H1 (cell line): ENCODE data around the gene TXNRD2. TPM values are rescaled to one million over a fixed set of nuclear protein-coding genes. Genes with fewer than 3 reads are reported as not detected.

Experiments
- CTCF ChIA-PET: fragments of 300-600 bp; sonication (Branson Sonifier 250); formaldehyde crosslinking; loops from one replicate; lab custom pipeline; 2021; ENCODE audit not compliant: partially characterized antibody; lab: Charles Lee
- POLR2A ChIA-PET: fragments of 300-600 bp; sonication (Branson Sonifier 250); formaldehyde crosslinking; loops from one replicate; lab custom pipeline; 2021; ENCODE audit warnings: inconsistent platforms; ENCODE audit not compliant: partially characterized antibody; lab: Charles Lee
- DNase-seq, 2 experiments: peaks; one replicate each; pipeline versions ENCODE4 v3.0.0 to v3.0.0-alpha.2; 2010 to 2022; ENCODE audit warnings: low spot score in 2 of 2, low read depth in 1 of 2, mixed read lengths in 1 of 2
- FAIRE-seq: peaks from 2 replicates; lab custom pipeline; 2011; peaks lifted over from hg19 to GRCh38; lab: Jason Lieb, UNC
- H2AFZ ChIP-seq: 2 replicates; pipeline ENCODE4 v1.8.1; 2012; ENCODE audit warnings: low read length, inconsistent platforms
- H2AK5ac ChIP-seq: 2 replicates; pipeline ENCODE4 v1.6.1; 2013; ENCODE audit warnings: low read depth, low read length
- H2BK120ac ChIP-seq: replicated peaks from 2 replicates; pipeline ENCODE3; 2013; ENCODE audit warnings: low read depth, low read length, inconsistent platforms
- H2BK12ac ChIP-seq: 2 replicates; pipeline ENCODE4 v1.6.1; 2013; ENCODE audit warnings: low read depth, low read length
- H2BK15ac ChIP-seq: 2 replicates; pipeline ENCODE4 v1.6.1; 2013; ENCODE audit warnings: low read length
- H2BK20ac ChIP-seq: 2 replicates; pipeline ENCODE4 v1.6.1; 2013; ENCODE audit warnings: low read length
- H2BK5ac ChIP-seq: 2 replicates; pipeline ENCODE4 v1.6.1; 2013; ENCODE audit warnings: low read depth, low read length
- H3K14ac ChIP-seq: 2 replicates; pipeline ENCODE4 v1.6.1; 2013; ENCODE audit warnings: inconsistent platforms; ENCODE audit not compliant: insufficient read length
- H3K18ac ChIP-seq: 2 replicates; pipeline ENCODE4 v1.6.1; 2013; ENCODE audit warnings: low read length; ENCODE audit errors: extremely low read depth
- H3K23ac ChIP-seq: 2 replicates; pipeline ENCODE4 v1.6.1; 2013; ENCODE audit warnings: inconsistent platforms; ENCODE audit not compliant: insufficient read length
- H3K23me2 ChIP-seq: 2 replicates; pipeline ENCODE4 v1.6.1; 2013; ENCODE audit warnings: low read depth, low read length
- H3K27ac ChIP-seq: 2 replicates; pipeline ENCODE4 v1.6.1; 2011; ENCODE audit warnings: low read depth, low read length, inconsistent platforms
- H3K27me3 ChIP-seq, 4 experiments: replicated peaks in 1 of 4; 1 replicate in 1 of 4; 2 replicates in 3 of 4; pipeline versions ENCODE4 v1.6.1 to v1.8.1; 2011 to 2013; ENCODE audit warnings: low read length in 3 of 4, mild to moderate bottlenecking in 3 of 4, inconsistent platforms in 2 of 4, mixed read lengths in 2 of 4, moderate library complexity in 1 of 4; ENCODE audit not compliant: control insufficient read depth in 3 of 4, insufficient read depth in 3 of 4; ENCODE audit errors: extremely low read depth in 1 of 4
- H3K36me3 ChIP-seq, 4 experiments: 2 replicates each; pipeline versions ENCODE4 v1.6.1 to v1.8.1; 2011 to 2013; ENCODE audit warnings: mild to moderate bottlenecking in 4 of 4, low read length in 3 of 4, moderate library complexity in 2 of 4, control low read depth in 1 of 4, inconsistent platforms in 1 of 4; ENCODE audit not compliant: insufficient read depth in 4 of 4, control insufficient read depth in 2 of 4
- H3K4ac ChIP-seq: replicated peaks from 2 replicates; pipeline ENCODE3; 2013; ENCODE audit warnings: low read length, low read depth, mixed read lengths, inconsistent platforms; ENCODE audit not compliant: insufficient read length
- H3K4me1 ChIP-seq, 4 experiments: replicated peaks in 1 of 4; 1 replicate in 1 of 4; 2 replicates in 3 of 4; pipeline versions ENCODE4 v1.6.1 to v1.8.1; 2011 to 2013; ENCODE audit warnings: low read length in 3 of 4, inconsistent platforms in 2 of 4, mixed read lengths in 1 of 4; ENCODE audit not compliant: insufficient read depth in 4 of 4, control insufficient read depth in 3 of 4
- H3K4me2 ChIP-seq, 2 experiments: 2 replicates each; pipeline versions ENCODE4 v1.6.1 to v1.8.1; 2011 to 2013; ENCODE audit warnings: low read depth in 2 of 2, low read length in 2 of 2, control low read depth in 1 of 2, inconsistent platforms in 1 of 2, mild to moderate bottlenecking in 1 of 2; ENCODE audit not compliant: insufficient read depth in 1 of 2
- H3K4me3 ChIP-seq, 4 experiments: fragments of 200-600, 300-600 bp in 1 of 4; sonication (generic), shearing (Covaris generic), sonication (Bioruptor Twin) in 1 of 4; 2 replicates each; pipeline versions ENCODE4 v1.5.1 to v1.8.1; 2011 to 2016; ENCODE audit warnings: low read length in 4 of 4, low read depth in 3 of 4, control low read depth in 2 of 4, inconsistent platforms in 2 of 4, mild to moderate bottlenecking in 2 of 4, mixed read lengths in 1 of 4, moderate library complexity in 1 of 4; ENCODE audit not compliant: insufficient read depth in 2 of 4; ENCODE audit errors: extremely low read depth in 1 of 4
- H3K56ac ChIP-seq: replicated peaks from 2 replicates; pipeline ENCODE3; 2013; ENCODE audit warnings: low read depth, mild to moderate bottlenecking, mixed read lengths, low read length, inconsistent platforms; ENCODE audit not compliant: insufficient read length
- H3K79me1 ChIP-seq: 2 replicates; pipeline ENCODE4 v1.6.1; 2013; ENCODE audit warnings: low read depth, low read length, control low read depth
- H3K79me2 ChIP-seq, 2 experiments: 2 replicates each; pipeline versions ENCODE4 v1.6.1 to v1.8.1; 2012 to 2013; ENCODE audit warnings: low read length in 2 of 2, mild to moderate bottlenecking in 2 of 2, inconsistent platforms in 1 of 2; ENCODE audit not compliant: insufficient read depth in 2 of 2, control insufficient read depth in 1 of 2
- H3K9ac ChIP-seq, 4 experiments: replicated peaks in 1 of 4; 1 replicate in 1 of 4; 2 replicates in 3 of 4; pipeline versions ENCODE4 v1.6.1 to v1.8.1; 2011 to 2013; ENCODE audit warnings: low read depth in 3 of 4, low read length in 3 of 4, control low read depth in 2 of 4, mild to moderate bottlenecking in 2 of 4, moderate library complexity in 2 of 4, inconsistent platforms in 1 of 4; ENCODE audit errors: extremely low read depth in 1 of 4
- H3K9me3 ChIP-seq, 2 experiments: 2 replicates each; pipeline versions ENCODE4 v1.6.1 to v1.8.1; 2012 to 2013; ENCODE audit warnings: mild to moderate bottlenecking in 2 of 2, moderate library complexity in 2 of 2, control low read depth in 1 of 2, inconsistent platforms in 1 of 2, low read depth in 1 of 2, low read length in 1 of 2, mixed read lengths in 1 of 2; ENCODE audit not compliant: insufficient read depth in 2 of 2
- H4K20me1 ChIP-seq, 2 experiments: replicated peaks in 1 of 2; 2 replicates each; pipeline versions ENCODE3 to v1.8.1; 2011 to 2013; ENCODE audit warnings: inconsistent platforms in 2 of 2, low read length in 2 of 2, mild to moderate bottlenecking in 1 of 2; ENCODE audit not compliant: insufficient read depth in 2 of 2, control insufficient read depth in 1 of 2
- H4K5ac ChIP-seq: 2 replicates; pipeline ENCODE4 v1.6.1; 2013; ENCODE audit warnings: low read length, low read depth, mixed read lengths, inconsistent platforms; ENCODE audit not compliant: insufficient read length
- H4K8ac ChIP-seq: 2 replicates; pipeline ENCODE4 v1.8.0; 2013; ENCODE audit warnings: mild to moderate bottlenecking, moderate library complexity, low read length, inconsistent platforms; ENCODE audit not compliant: insufficient read depth; ENCODE audit errors: extremely low read depth
- H4K91ac ChIP-seq: replicated peaks from 2 replicates; pipeline ENCODE3; 2013; ENCODE audit warnings: low read length, mixed read lengths, inconsistent platforms; ENCODE audit not compliant: insufficient read length
- BCL11A ChIP-seq, 2 experiments: IDR thresholded peaks; one replicate each; pipeline ENCODE4 v1.6.1; 2011; ENCODE audit warnings: low read depth in 2 of 2, low read length in 2 of 2, mild to moderate bottlenecking in 2 of 2
- CBX5 ChIP-seq: fragments of 300-800, 300-1000 bp; sonication (generic); IDR thresholded peaks from 2 replicates; pipeline ENCODE4 v1.7.1; 2016; ENCODE audit warnings: antibody characterized with exemption, low read length, low read depth
- CEBPB ChIP-seq: IDR thresholded peaks from 2 replicates; pipeline ENCODE4 v1.6.1; 2012; ENCODE audit warnings: low read depth, low read length
- CHD2 ChIP-seq: IDR thresholded peaks from 2 replicates; pipeline ENCODE4 v1.6.1; 2012; ENCODE audit warnings: low read length, improper control_type of control experiment
- CREB1 ChIP-seq: IDR thresholded peaks from 2 replicates; pipeline ENCODE4 v1.6.1; 2012; ENCODE audit warnings: inconsistent platforms
- CTBP2 ChIP-seq: IDR thresholded peaks from 2 replicates; pipeline ENCODE4 v1.7.0; 2011; ENCODE audit warnings: borderline replicate concordance, mild to moderate bottlenecking, moderate library complexity, mixed read lengths, low read length; ENCODE audit not compliant: insufficient read depth, insufficient read length
- EZH2 ChIP-seq: fragments of 200-600 bp; sonication (generic); IDR thresholded peaks from 2 replicates; pipeline ENCODE4 v1.7.1; 2012; ENCODE audit warnings: low read depth, mild to moderate bottlenecking, moderate library complexity, low read length, inconsistent platforms; ENCODE audit not compliant: severe bottlenecking
- FOSL1 ChIP-seq: IDR thresholded peaks from 2 replicates; pipeline ENCODE4 v1.6.1; 2011; ENCODE audit warnings: mild to moderate bottlenecking, low read depth, low read length, moderate library complexity; ENCODE audit not compliant: insufficient read depth
- PHF8 ChIP-seq: fragments of 200-600 bp; sonication (generic); conservative IDR thresholded peaks from 2 replicates; pipeline ENCODE4 v1.7.1; 2012; ENCODE audit warnings: low read depth, mild to moderate bottlenecking, inconsistent platforms, low read length, moderate library complexity
- POLR2A ChIP-seq, 2 experiments: IDR thresholded peaks; 1 replicate in 1 of 2; 2 replicates in 1 of 2; pipeline ENCODE4 v1.6.1; 2011; ENCODE audit warnings: low read depth in 2 of 2, low read length in 2 of 2, mild to moderate bottlenecking in 2 of 2; ENCODE audit errors: control extremely low read depth in 1 of 2
- RNF2 ChIP-seq: fragments of 200-900, 300-1000 bp; sonication (generic); IDR thresholded peaks from 2 replicates; pipeline ENCODE4 v1.7.1; 2016; ENCODE audit warnings: borderline replicate concordance, low read depth, mild to moderate bottlenecking, antibody characterized with exemption, low read length; ENCODE audit not compliant: poor library complexity, severe bottlenecking; ENCODE audit errors: missing control alignments
- SUZ12 ChIP-seq: fragments of 200-600 bp; sonication (generic); IDR thresholded peaks from 2 replicates; pipeline ENCODE4 v1.6.1; 2012; ENCODE audit warnings: mild to moderate bottlenecking, inconsistent platforms, low read length, moderate library complexity, mixed read lengths
- TAF1 ChIP-seq: IDR thresholded peaks from 2 replicates; pipeline ENCODE4 v1.6.1; 2011; ENCODE audit warnings: mild to moderate bottlenecking, low read depth, low read length
- TEAD4 ChIP-seq: IDR thresholded peaks from 2 replicates; pipeline ENCODE4 v1.6.1; 2012; ENCODE audit warnings: low read depth, low read length, inconsistent platforms, mixed read lengths
- YY1 ChIP-seq: IDR thresholded peaks from 2 replicates; pipeline ENCODE4 v1.6.1; 2011; ENCODE audit warnings: low read depth, mild to moderate bottlenecking, low read length
- WGBS, 2 experiments: shearing (Covaris generic) in 1 of 2; methylation state at CpG; one replicate each; pipeline versions ENCODE4 v1.1.6 to v1.1.7; 2013 to 2015; ENCODE audit warnings: low lambda C conversion rate in 2 of 2, mixed read lengths in 2 of 2, inconsistent platforms in 1 of 2, low coverage in 1 of 2, missing lambda C conversion rate in 1 of 2; ENCODE audit not compliant: insufficient replicate concordance in 2 of 2, insufficient coverage in 1 of 2, insufficient read length in 1 of 2; ENCODE audit errors: extremely low coverage in 1 of 2, missing lambda C conversion rate in 1 of 2; 5-methylcytosine and 5-hydroxymethylcytosine counted together
- polyA plus RNA-seq, 7 experiments: library from polyadenylated mRNA; depleted of rRNA in 3 of 7; stranded (reverse) in 5 of 7; unstranded in 2 of 7; fragments of >200 nt in 5 of 7; fragments of 200-250 nt in 2 of 7; gene quantifications; 1 replicate in 5 of 7; 2 replicates in 1 of 7; 4 replicates in 1 of 7; pipeline versions ENCODE4 v1.2.1 to v1.2.3, GENCODE V29; 2011 to 2013; ENCODE audit warnings: missing spikeins in 2 of 7, mixed read lengths in 2 of 7
- total RNA-seq: library from RNA; stranded (reverse); fragmentation: NEBNext Ultra II Directional; extraction: Animal tissue kit (Norgen Biotek cat#: 25700); gene quantifications from 2 replicates; pipeline ENCODE4 v1.2.1, GENCODE V29; 2021

The TXNRD2 gene
- total and polyA plus RNA-seq, 2 of the 8 experiments (the other 6 are each of a cell fraction or from before 2014, with no cell fraction given), result 14.8 to 21.9 TPM

DNA sequence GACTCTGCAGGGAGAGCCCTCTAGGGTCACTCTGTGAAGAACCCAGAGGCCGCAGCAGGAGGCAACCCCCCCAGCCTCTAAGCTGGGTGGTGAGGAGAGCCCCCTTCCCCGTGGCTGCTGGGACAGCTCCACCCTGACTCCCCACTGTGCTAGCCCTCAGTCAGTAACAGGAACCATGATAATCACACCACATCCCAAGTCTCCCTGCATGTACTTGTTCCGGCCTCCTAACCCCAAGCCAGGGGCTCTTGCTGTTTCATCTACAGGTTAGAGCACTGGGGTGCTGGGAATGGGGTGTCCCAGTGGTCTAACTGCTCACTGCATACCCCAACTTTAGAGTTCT lies 48.1 kb upstream of the TXNRD2 start:
- H3K18ac ChIP-seq, result no peak overlapping the region
- no peak overlapping the region for H2AK5ac ChIP-seq
- 83% methylated on average over 3 of the region's 3 CpGs; no CpG with 5 or more reads in 1 of the 2 experiments for WGBS, 2 experiments
- no peak overlapping the region for H2BK20ac ChIP-seq
- POLR2A ChIA-PET, result interaction anchor here (0.6 to 1.5 kb wide), 3 partner anchors 36 to 132 kb away, joined by 3 to 4 read pairs (median 3); no protein-coding TSS in a partner anchor
- CTCF ChIA-PET, result interaction anchor here (1.0 to 5.8 kb wide), 2 partner anchors 13 to 24 kb away, joined by 3 to 50 read pairs; no protein-coding TSS in a partner anchor
- peaks cover 5% of the 10 kb centered on the region; the same call in 1 of the 2 replicates for H3K23me2 ChIP-seq
- H3K79me2 ChIP-seq, result peaks cover 0 to 8% of the 10 kb centered on the region in 2 experiments; a peak in 1 of 4 replicates
- no peak overlapping the region for H2BK5ac ChIP-seq
- no peak overlapping the region for H2BK12ac ChIP-seq
- H3K4ac ChIP-seq, result no peak overlapping the region
- no peak overlapping the region for H4K5ac ChIP-seq
- no peaks in the 10 kb centered on the region for H3K36me3 ChIP-seq
- H3K79me1 ChIP-seq, result peaks cover 12% of the 10 kb centered on the region
- H4K20me1 ChIP-seq, result peaks cover 10 to 12% of the 10 kb centered on the region in 2 experiments
- no peak overlapping the region for H4K91ac ChIP-seq
- no peak overlapping the region for H3K4me2 ChIP-seq
- H3K4me3 ChIP-seq, result no peak overlapping the region
- no peaks in the 10 kb centered on the region for H3K27me3 ChIP-seq
- no peak overlapping the region for H4K8ac ChIP-seq
- no peak overlapping the region for H3K14ac ChIP-seq
- H3K23ac ChIP-seq, result no peak overlapping the region
- no peak overlapping the region for H2BK120ac ChIP-seq
- no peak for FAIRE-seq
- no peak overlapping the region for H2BK15ac ChIP-seq
- no peaks in the 10 kb centered on the region for H3K9me3 ChIP-seq
- no peak overlapping the region; a peak in 2 of 7 replicates for H3K9ac ChIP-seq
- peaks cover 0 to 17% (median 11%) of the 10 kb centered on the region in 4 experiments; a peak in 5 of 7 replicates for H3K4me1 ChIP-seq
- H3K27ac ChIP-seq, result no peak overlapping the region
- no peak overlapping the region for H2AFZ ChIP-seq
- no peak overlapping the region for H3K56ac ChIP-seq
- DNase-seq, result no peak
- TF ChIP-seq TEAD4 (no peak), FOSL1 (no peak), YY1 (no peak), CTBP2 (no peak), CEBPB (no peak), EZH2 (no peak), PHF8 (no peak), CBX5 (no peak), RNF2 (no peak), CHD2 (no peak), BCL11A (IDR thresholded peaks at IDR 0.05; ENCODE audit: low read depth in 2 of 2, low read length in 2 of 2) (no peak), CREB1 (no peak), TAF1 (no peak), SUZ12 (no peak), POLR2A (IDR thresholded peaks at IDR 0.05; ENCODE audit: control extremely low read depth in 1 of 2, low read depth in 2 of 2, low read length in 2 of 2) (no peak)
